ENCODE data around the gene CCN6.
"Not testable (repeated sequence)": the region's sequence is repeated elsewhere in the genome, so short reads cannot be mapped to it uniquely, and the experiment has no call there.

The CCN6 gene

DNA sequence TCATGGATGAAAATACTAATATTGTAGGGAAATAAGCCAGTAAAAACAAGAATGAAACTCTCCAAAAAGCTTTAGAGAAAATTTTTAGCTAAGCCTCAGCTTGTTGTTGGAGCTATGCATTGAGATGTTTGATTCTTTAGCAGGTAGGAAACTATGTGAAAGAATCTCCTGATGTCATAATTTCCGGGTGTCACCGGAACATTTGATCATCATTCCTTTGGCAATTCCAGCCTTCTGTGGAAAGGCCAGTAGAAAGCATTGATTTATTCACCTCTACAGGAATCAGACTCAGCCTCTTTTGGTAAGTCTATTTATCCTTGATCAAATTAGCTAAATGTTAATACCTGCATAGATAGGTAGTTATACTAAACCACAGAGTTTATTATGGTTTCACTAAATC, 43.0 kb downstream of the CCN6 start:
- H3K4me2 ChIP-seq (ENCODE audit: low read depth, low read length): no peak overlapping the region
- H3F3A ChIP-seq (ENCODE audit: insufficient read depth, low read length): no peaks in the 10 kb centered on the region
- no peak overlapping the region for H3K27ac ChIP-seq (ENCODE audit: low read length)
- TF ChIP-seq, protein P1, sequence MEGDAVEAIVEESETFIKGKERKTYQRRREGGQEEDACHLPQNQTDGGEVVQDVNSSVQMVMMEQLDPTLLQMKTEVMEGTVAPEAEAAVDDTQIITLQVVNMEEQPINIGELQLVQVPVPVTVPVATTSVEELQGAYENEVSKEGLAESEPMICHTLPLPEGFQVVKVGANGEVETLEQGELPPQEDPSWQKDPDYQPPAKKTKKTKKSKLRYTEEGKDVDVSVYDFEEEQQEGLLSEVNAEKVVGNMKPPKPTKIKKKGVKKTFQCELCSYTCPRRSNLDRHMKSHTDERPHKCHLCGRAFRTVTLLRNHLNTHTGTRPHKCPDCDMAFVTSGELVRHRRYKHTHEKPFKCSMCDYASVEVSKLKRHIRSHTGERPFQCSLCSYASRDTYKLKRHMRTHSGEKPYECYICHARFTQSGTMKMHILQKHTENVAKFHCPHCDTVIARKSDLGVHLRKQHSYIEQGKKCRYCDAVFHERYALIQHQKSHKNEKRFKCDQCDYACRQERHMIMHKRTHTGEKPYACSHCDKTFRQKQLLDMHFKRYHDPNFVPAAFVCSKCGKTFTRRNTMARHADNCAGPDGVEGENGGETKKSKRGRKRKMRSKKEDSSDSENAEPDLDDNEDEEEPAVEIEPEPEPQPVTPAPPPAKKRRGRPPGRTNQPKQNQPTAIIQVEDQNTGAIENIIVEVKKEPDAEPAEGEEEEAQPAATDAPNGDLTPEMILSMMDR (IDR thresholded peaks at IDR 0.05; ENCODE audit: low read length): no peak
- no peak for TF ChIP-seq EZH2 (optimal IDR thresholded peaks at IDR 0.05; ENCODE audit: low read depth, low read length)
- TF ChIP-seq EZH2phosphoT487 (IDR thresholded peaks at IDR 0.05; ENCODE audit: low read length): no peak
- H3K9ac ChIP-seq (ENCODE audit: low read length): no peak overlapping the region
- no peak overlapping the region for H3K4me3 ChIP-seq (ENCODE audit: low read length)
- H3K27me3 ChIP-seq (replicated peaks; ENCODE audit: insufficient read depth, low read length): no peaks in the 10 kb centered on the region
- H3K36me3 ChIP-seq (replicated peaks; ENCODE audit: insufficient read depth, low read length): no peaks in the 10 kb centered on the region
- no peaks in the 10 kb centered on the region for H3K4me1 ChIP-seq (ENCODE audit: low read length)
- no peak overlapping the region for H2AFZ ChIP-seq (ENCODE audit: low read length)
- no peaks in the 10 kb centered on the region for H3K9me3 ChIP-seq (replicated peaks; ENCODE audit: insufficient read depth, low read length)
- H3K79me2 ChIP-seq (ENCODE audit: low read length): no peaks in the 10 kb centered on the region
- no peaks in the 10 kb centered on the region for H3K9me2 ChIP-seq (replicated peaks; ENCODE audit: insufficient read depth, low read length)
- H4K20me1 ChIP-seq (ENCODE audit: insufficient read depth, low read length): no peaks in the 10 kb centered on the region
- no peak for DNase-seq

DNA sequence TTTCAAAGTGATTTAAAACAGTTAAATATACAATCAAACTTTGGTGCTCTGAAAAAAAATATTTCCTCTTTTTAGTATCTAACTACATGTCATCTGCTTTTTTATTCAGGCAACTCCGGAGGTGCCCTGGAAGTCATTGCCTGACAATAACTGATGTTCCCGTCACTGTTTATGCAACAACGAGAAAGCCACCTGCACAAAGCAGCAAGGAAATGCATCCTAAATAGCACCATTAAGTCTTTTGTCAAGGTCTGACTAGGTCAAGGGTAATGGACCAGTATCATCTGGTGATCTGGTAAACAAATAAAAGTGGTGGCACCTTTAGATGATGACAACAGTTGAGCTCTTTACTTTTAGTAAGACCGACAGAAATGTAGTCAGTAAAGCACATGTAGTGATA, 46.7 kb downstream of the CCN6 start:
- H3K9me2 ChIP-seq (replicated peaks; ENCODE audit: insufficient read depth, low read length): no peaks in the 10 kb centered on the region
- no peaks in the 10 kb centered on the region for H3K36me3 ChIP-seq (replicated peaks; ENCODE audit: insufficient read depth, low read length)
- TF ChIP-seq EZH2phosphoT487 (IDR thresholded peaks at IDR 0.05; ENCODE audit: low read length): no peak
- TF ChIP-seq, protein P1 (IDR thresholded peaks at IDR 0.05; ENCODE audit: low read length): no peak
- TF ChIP-seq EZH2 (optimal IDR thresholded peaks at IDR 0.05; ENCODE audit: low read depth, low read length): no peak
- no peak overlapping the region for H2AFZ ChIP-seq (ENCODE audit: low read length)
- no peak overlapping the region for H3K27ac ChIP-seq (ENCODE audit: low read length)
- H4K20me1 ChIP-seq (ENCODE audit: insufficient read depth, low read length): no peaks in the 10 kb centered on the region
- H3F3A ChIP-seq (ENCODE audit: insufficient read depth, low read length): no peaks in the 10 kb centered on the region
- no peak overlapping the region for H3K4me2 ChIP-seq (ENCODE audit: low read depth, low read length)
- no peak overlapping the region for H3K9ac ChIP-seq (ENCODE audit: low read length)
- no peak overlapping the region for H3K4me3 ChIP-seq (ENCODE audit: low read length)
- no peaks in the 10 kb centered on the region for H3K79me2 ChIP-seq (ENCODE audit: low read length)
- H3K4me1 ChIP-seq (ENCODE audit: low read length): no peaks in the 10 kb centered on the region
- no peaks in the 10 kb centered on the region for H3K27me3 ChIP-seq (replicated peaks; ENCODE audit: insufficient read depth, low read length)
- DNase-seq: no peak
- no peaks in the 10 kb centered on the region for H3K9me3 ChIP-seq (replicated peaks; ENCODE audit: insufficient read depth, low read length)

DNA sequence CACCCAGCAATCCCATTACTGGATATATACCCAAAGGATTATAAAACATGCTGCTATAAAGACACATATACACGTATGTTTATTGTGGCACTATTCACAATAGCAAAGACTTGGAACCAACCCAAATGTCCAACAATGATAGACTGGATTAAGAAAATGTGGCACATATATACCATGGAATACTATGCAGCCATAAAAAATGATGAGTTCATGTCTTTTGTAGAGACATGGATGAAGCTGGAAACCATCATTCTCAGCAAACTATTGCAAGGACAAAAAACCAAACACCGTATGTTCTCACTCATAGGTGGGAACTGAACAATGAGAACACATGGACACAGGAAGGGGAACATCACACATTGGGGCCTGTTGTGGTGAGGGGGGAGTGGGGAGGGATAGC, 52.1 kb downstream of the CCN6 start:
- not testable (repeated sequence) for H3K36me3 ChIP-seq (replicated peaks; ENCODE audit: insufficient read depth, low read length); H3K27ac ChIP-seq (ENCODE audit: low read length); H3K9me3 ChIP-seq (replicated peaks; ENCODE audit: insufficient read depth, low read length); H3K4me2 ChIP-seq (ENCODE audit: low read depth, low read length); H3K4me1 ChIP-seq (ENCODE audit: low read length); H3K9ac ChIP-seq (ENCODE audit: low read length); H3F3A ChIP-seq (ENCODE audit: insufficient read depth, low read length); H4K20me1 ChIP-seq (ENCODE audit: insufficient read depth, low read length); H3K9me2 ChIP-seq (replicated peaks; ENCODE audit: insufficient read depth, low read length); DNase-seq; H3K27me3 ChIP-seq (replicated peaks; ENCODE audit: insufficient read depth, low read length); H2AFZ ChIP-seq (ENCODE audit: low read length); H3K4me3 ChIP-seq (ENCODE audit: low read length); H3K79me2 ChIP-seq (ENCODE audit: low read length)

DNA sequence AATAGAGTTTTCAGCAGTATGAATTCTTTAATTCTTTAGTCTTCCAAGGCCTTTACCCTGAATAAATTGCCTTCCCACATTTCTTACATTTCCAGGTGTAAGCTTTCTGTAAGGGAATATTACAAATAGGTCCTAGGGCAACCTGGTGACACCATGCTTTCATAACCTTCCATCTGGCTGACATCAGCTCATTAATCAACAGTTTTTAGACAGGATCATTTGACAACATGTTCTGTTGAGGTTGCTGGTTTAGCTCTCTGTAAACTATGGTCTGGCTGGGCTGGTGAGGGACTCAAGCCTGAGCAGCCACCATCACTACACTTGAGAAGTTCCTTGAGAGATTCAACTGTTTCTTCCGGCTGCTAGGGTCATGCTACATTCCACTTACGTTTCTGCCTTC, 52.7 kb downstream of the CCN6 start:
- no peaks in the 10 kb centered on the region for H3K27me3 ChIP-seq (replicated peaks; ENCODE audit: insufficient read depth, low read length)
- no peaks in the 10 kb centered on the region for H4K20me1 ChIP-seq (ENCODE audit: insufficient read depth, low read length)
- H3K79me2 ChIP-seq (ENCODE audit: low read length): no peaks in the 10 kb centered on the region
- H3K4me1 ChIP-seq (ENCODE audit: low read length): no peaks in the 10 kb centered on the region
- no peak overlapping the region for H3K9ac ChIP-seq (ENCODE audit: low read length)
- H2AFZ ChIP-seq (ENCODE audit: low read length): no peak overlapping the region
- DNase-seq: no peak
- no peaks in the 10 kb centered on the region for H3K36me3 ChIP-seq (replicated peaks; ENCODE audit: insufficient read depth, low read length)
- TF ChIP-seq EZH2 (optimal IDR thresholded peaks at IDR 0.05; ENCODE audit: low read depth, low read length) (no peak), EZH2phosphoT487 (IDR thresholded peaks at IDR 0.05; ENCODE audit: low read length) (no peak)
- TF ChIP-seq, protein P1 (IDR thresholded peaks at IDR 0.05; ENCODE audit: low read length): no peak
- no peak overlapping the region for H3K4me2 ChIP-seq (ENCODE audit: low read depth, low read length)
- no peaks in the 10 kb centered on the region for H3K9me2 ChIP-seq (replicated peaks; ENCODE audit: insufficient read depth, low read length)
- no peaks in the 10 kb centered on the region for H3K9me3 ChIP-seq (replicated peaks; ENCODE audit: insufficient read depth, low read length)
- no peak overlapping the region for H3K4me3 ChIP-seq (ENCODE audit: low read length)
- H3K27ac ChIP-seq (ENCODE audit: low read length): no peak overlapping the region
- no peaks in the 10 kb centered on the region for H3F3A ChIP-seq (ENCODE audit: insufficient read depth, low read length)

All from MM.1S (cell line).